HG03025 (cell line): ENCODE measurements around the gene TOP2B.

Experiments
- ATAC-seq: cut with Tn5 transposase; IDR thresholded peaks from one replicate; pipeline ENCODE4 v1.9.1; 2021; ENCODE audit warnings: mild to moderate bottlenecking, moderate library complexity; ENCODE audit not compliant: unreplicated experiment, low FRiP score

The TOP2B gene

GRCh38 chr3:25678581-25678980 lies 13.9 kb upstream of the TOP2B start:
- ATAC-seq = no peak

GRCh38 chr3:25677121-25677520 lies 12.4 kb upstream of the TOP2B start:
- no peak for ATAC-seq

GRCh38 chr3:25674670-25675069 lies 10.0 kb upstream of the TOP2B start:
- no peak for ATAC-seq

- no peak for ATAC-seq
Observed at GRCh38 chr3:25673738-25674298, 9.1 kb upstream of the TOP2B start.

- peak; percentile 24 for ATAC-seq
Observed at GRCh38 chr3:25665315-25666280, 891 bp upstream of the TOP2B start.

- ATAC-seq = peak; percentile 35
Observed at GRCh38 chr3:25663869-25664811, 567 bp downstream of the TOP2B start.

GRCh38 chr3:25663347-25663868 lies 1.3 kb downstream of the TOP2B start:
- peak; percentile 8 for ATAC-seq

- no peak for ATAC-seq
Observed at GRCh38 chr3:25662736-25663320, 1.9 kb downstream of the TOP2B start.

- no peak for ATAC-seq
Observed at GRCh38 chr3:25661694-25662437, 2.8 kb downstream of the TOP2B start.

GRCh38 chr3:25658836-25659235 lies 5.9 kb downstream of the TOP2B start:
- ATAC-seq = no peak

GRCh38 chr3:25657293-25657692 lies 7.4 kb downstream of the TOP2B start:
- no peak for ATAC-seq

- no peak for ATAC-seq
Observed at GRCh38 chr3:25655659-25656058, 9.0 kb downstream of the TOP2B start.

GRCh38 chr3:25654576-25654975 lies 10.1 kb downstream of the TOP2B start:
- ATAC-seq = no peak

- ATAC-seq = no peak
Observed at GRCh38 chr3:25653322-25653721, 11.4 kb downstream of the TOP2B start.

- ATAC-seq = no peak
Observed at GRCh38 chr3:25652921-25653320, 11.8 kb downstream of the TOP2B start.

GRCh38 chr3:25648925-25649830 lies 15.5 kb downstream of the TOP2B start:
- ATAC-seq = no peak

GRCh38 chr3:25648107-25648535 lies 16.6 kb downstream of the TOP2B start:
- ATAC-seq = peak; percentile 94

- no peak for ATAC-seq
Observed at GRCh38 chr3:25635038-25635437, 29.7 kb downstream of the TOP2B start.
